Liver (tissue), 9 donors: ENCODE data around the gene DARS1. TPM values are rescaled to one million over a fixed set of nuclear protein-coding genes. Genes with fewer than 3 reads are reported as not detected.

ENCODE experiments used
- DNase-seq: peaks from one replicate; pipeline ENCODE4 v3.0.0-alpha.2; 2017; ENCODE audit warnings: low spot score
- H3K27ac ChIP-seq, 2 donors: one replicate each; pipeline ENCODE4 v1.7.0; 2013; ENCODE audit warnings: inconsistent platforms in 2 of 2, low read length in 2 of 2, control low read depth in 1 of 2, low read depth in 1 of 2, mild to moderate bottlenecking in 1 of 2
- H3K27me3 ChIP-seq, 4 donors: one replicate each; pipeline versions ENCODE4 v1.6.1 to v1.7.0; 2013; ENCODE audit warnings: low read length in 3 of 4, inconsistent platforms in 1 of 4, mild to moderate bottlenecking in 1 of 4, moderate library complexity in 1 of 4; ENCODE audit not compliant: control insufficient read depth in 4 of 4, insufficient read depth in 4 of 4
- H3K36me3 ChIP-seq, 4 donors: one replicate each; pipeline versions ENCODE4 v1.6.1 to v1.7.0; 2013; ENCODE audit warnings: low read length in 3 of 4, mild to moderate bottlenecking in 3 of 4, low read depth in 1 of 4, moderate library complexity in 1 of 4; ENCODE audit not compliant: control insufficient read depth in 4 of 4, insufficient read depth in 3 of 4
- H3K4me1 ChIP-seq, 4 donors: one replicate each; pipeline versions ENCODE4 v1.6.1 to v1.7.0; 2013; ENCODE audit warnings: low read length in 3 of 4, mild to moderate bottlenecking in 3 of 4, moderate library complexity in 1 of 4; ENCODE audit not compliant: control insufficient read depth in 4 of 4, insufficient read depth in 4 of 4
- H3K4me3 ChIP-seq, 3 donors: one replicate each; pipeline versions ENCODE4 v1.6.1 to v1.7.0; 2013; ENCODE audit warnings: low read length in 3 of 3, control low read depth in 1 of 3, low read depth in 1 of 3, mild to moderate bottlenecking in 1 of 3
- H3K9ac ChIP-seq, 2 donors: one replicate each; pipeline ENCODE4 v1.7.0; 2013; ENCODE audit warnings: low read length in 2 of 2, mild to moderate bottlenecking in 2 of 2, moderate library complexity in 2 of 2, control low read depth in 1 of 2, low read depth in 1 of 2
- H3K9me3 ChIP-seq, 4 donors: one replicate each; pipeline versions ENCODE4 v1.6.1 to v1.7.0; 2013; ENCODE audit warnings: low read length in 3 of 4; ENCODE audit not compliant: control insufficient read depth in 4 of 4
- CTCF ChIP-seq: fragments of 150-350 bp; IDR thresholded peaks from 2 replicates; pipeline ENCODE4 v1.5.1; 2017; ENCODE audit warnings: improper control_type of control experiment, low read depth, low read length; ENCODE audit not compliant: missing input control
- EGR1 ChIP-seq, 2 donors: IDR thresholded peaks; 2 replicates each; pipeline ENCODE4 v1.6.1; 2016 to 2018; ENCODE audit warnings: antibody characterized with exemption in 2 of 2, low read depth in 2 of 2
- FOXA1 ChIP-seq: IDR thresholded peaks from 2 replicates; pipeline ENCODE4 v1.6.1; 2016; ENCODE audit warnings: antibody characterized with exemption
- FOXA2 ChIP-seq: IDR thresholded peaks from 2 replicates; pipeline ENCODE4 v1.6.1; 2016; ENCODE audit warnings: antibody characterized with exemption
- GABPA ChIP-seq, 2 donors: IDR thresholded peaks in 1 of 2; conservative IDR thresholded peaks in 1 of 2; 2 replicates each; pipeline ENCODE4 v1.6.1; 2016; ENCODE audit warnings: antibody characterized with exemption in 2 of 2, mild to moderate bottlenecking in 1 of 2, moderate library complexity in 1 of 2
- HNF4A ChIP-seq, 2 donors: conservative IDR thresholded peaks; 2 replicates each; pipeline ENCODE4 v1.6.1; 2016; ENCODE audit warnings: antibody characterized with exemption in 2 of 2, mild to moderate bottlenecking in 2 of 2
- HNF4G ChIP-seq: IDR thresholded peaks from 2 replicates; pipeline ENCODE4 v1.6.1; 2016; ENCODE audit warnings: antibody characterized with exemption
- JUND ChIP-seq, 2 donors: IDR thresholded peaks; 2 replicates each; pipeline ENCODE4 v1.6.1; 2016; ENCODE audit warnings: antibody characterized with exemption in 2 of 2
- NR2F2 ChIP-seq: IDR thresholded peaks from 2 replicates; pipeline ENCODE4 v1.6.1; 2016; ENCODE audit warnings: antibody characterized with exemption
- REST ChIP-seq: IDR thresholded peaks from 2 replicates; pipeline ENCODE4 v1.6.1; 2016; ENCODE audit warnings: antibody characterized with exemption, mild to moderate bottlenecking
- RXRA ChIP-seq, 2 donors: IDR thresholded peaks; 2 replicates each; pipeline ENCODE4 v1.6.1; 2017 to 2018; ENCODE audit warnings: antibody characterized with exemption in 2 of 2, mild to moderate bottlenecking in 1 of 2
- TAF1 ChIP-seq: conservative IDR thresholded peaks from 2 replicates; pipeline ENCODE4 v1.6.1; 2016; ENCODE audit warnings: antibody characterized with exemption, mild to moderate bottlenecking
- WGBS: extraction: QIAGEN DNeasy Blood & Tissue Kit; methylation state at CpG from one replicate; pipeline ENCODE4 v1.1.7; 2013; 5-methylcytosine and 5-hydroxymethylcytosine counted together
- polyA plus RNA-seq, 2 donors: library from polyadenylated mRNA; stranded (reverse) in 1 of 2; unstranded in 1 of 2; fragments of 200-250 nt in 1 of 2; fragments of >200 nt in 1 of 2; fragmentation: Nextera tagmentation in 1 of 2; extraction: Ambion mirVana in 1 of 2; gene quantifications; one replicate each; pipeline versions ENCODE4 v1.2.1 to v1.2.3, GENCODE V29; 2013 to 2015
- total RNA-seq, 2 donors: library from RNA; depleted of rRNA; stranded (reverse); fragments of >200 nt; gene quantifications; one replicate each; pipeline ENCODE4 v1.2.3, GENCODE V29; 2014
- TF ChIP-seq, protein P1 (sequence below): IDR thresholded peaks from 2 replicates; pipeline ENCODE4 v1.6.1; 2016; ENCODE audit warnings: antibody characterized with exemption
- TF ChIP-seq, protein P2 (sequence below): IDR thresholded peaks from 2 replicates; pipeline ENCODE4 v1.6.1; 2016; ENCODE audit warnings: antibody characterized with exemption
- donor health status: healthy.
- donor health status: healthy.
- donor health status: healthy.
- donor health status: healthy.
- donor health status: healthy.

DARS1 gene
- total and polyA plus RNA-seq, 4 donors: 25.0 to 44.1 (median 32.6) TPM

- H3K27me3 ChIP-seq: no peaks in the 10 kb centered on the region
- 84% methylated on average over 3 of the region's 3 CpGs for WGBS
- no peaks in the 10 kb centered on the region for H3K36me3 ChIP-seq
- H3K9me3 ChIP-seq: no peaks in the 10 kb centered on the region
- no peak overlapping the region for H3K9ac ChIP-seq
- no peaks in the 10 kb centered on the region for H3K4me1 ChIP-seq
- no peak overlapping the region for H3K4me3 ChIP-seq
- H3K27ac ChIP-seq: no peak overlapping the region
- no peak for DNase-seq
- TF ChIP-seq GABPA (IDR thresholded peaks at IDR 0.05 in 1 of 2, conservative IDR thresholded peaks at IDR 0.05 in 1 of 2): no peak
- TF ChIP-seq HNF4G: no peak
- TF ChIP-seq, protein P1, sequence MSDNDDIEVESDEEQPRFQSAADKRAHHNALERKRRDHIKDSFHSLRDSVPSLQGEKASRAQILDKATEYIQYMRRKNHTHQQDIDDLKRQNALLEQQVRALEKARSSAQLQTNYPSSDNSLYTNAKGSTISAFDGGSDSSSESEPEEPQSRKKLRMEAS: no peak
These were observed 31.4 kb upstream of the DARS1 start for GRCh38 chr2:136016836-136017235.

GRCh38 chr2:136016427-136016826 is 31.0 kb upstream of the DARS1 start:
- H3K9ac ChIP-seq: no peak overlapping the region
- H3K4me3 ChIP-seq: no peak overlapping the region
- no peak for DNase-seq
- H3K36me3 ChIP-seq: no peaks in the 10 kb centered on the region
- no peaks in the 10 kb centered on the region for H3K4me1 ChIP-seq
- TF ChIP-seq, protein P1: no peak
- TF ChIP-seq FOXA1 (no peak), TAF1 (no peak), GABPA (IDR thresholded peaks at IDR 0.05 in 1 of 2, conservative IDR thresholded peaks at IDR 0.05 in 1 of 2) (no peak), REST (no peak), JUND (IDR thresholded peaks at IDR 0.05) (no peak), HNF4A (conservative IDR thresholded peaks at IDR 0.05) (no peak), FOXA2 (no peak), NR2F2 (no peak), RXRA (IDR thresholded peaks at IDR 0.05) (no peak), CTCF (no peak), EGR1 (IDR thresholded peaks at IDR 0.05; ENCODE audit: low read depth in 2 of 2) (no peak)
- TF ChIP-seq, protein P2, sequence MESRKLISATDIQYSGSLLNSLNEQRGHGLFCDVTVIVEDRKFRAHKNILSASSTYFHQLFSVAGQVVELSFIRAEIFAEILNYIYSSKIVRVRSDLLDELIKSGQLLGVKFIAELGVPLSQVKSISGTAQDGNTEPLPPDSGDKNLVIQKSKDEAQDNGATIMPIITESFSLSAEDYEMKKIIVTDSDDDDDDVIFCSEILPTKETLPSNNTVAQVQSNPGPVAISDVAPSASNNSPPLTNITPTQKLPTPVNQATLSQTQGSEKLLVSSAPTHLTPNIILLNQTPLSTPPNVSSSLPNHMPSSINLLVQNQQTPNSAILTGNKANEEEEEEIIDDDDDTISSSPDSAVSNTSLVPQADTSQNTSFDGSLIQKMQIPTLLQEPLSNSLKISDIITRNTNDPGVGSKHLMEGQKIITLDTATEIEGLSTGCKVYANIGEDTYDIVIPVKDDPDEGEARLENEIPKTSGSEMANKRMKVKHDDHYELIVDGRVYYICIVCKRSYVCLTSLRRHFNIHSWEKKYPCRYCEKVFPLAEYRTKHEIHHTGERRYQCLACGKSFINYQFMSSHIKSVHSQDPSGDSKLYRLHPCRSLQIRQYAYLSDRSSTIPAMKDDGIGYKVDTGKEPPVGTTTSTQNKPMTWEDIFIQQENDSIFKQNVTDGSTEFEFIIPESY: no peak
- H3K27ac ChIP-seq: no peak overlapping the region
- no peaks in the 10 kb centered on the region for H3K27me3 ChIP-seq
- 79% methylated on average over 2 of the region's 2 CpGs for WGBS
- no peaks in the 10 kb centered on the region for H3K9me3 ChIP-seq
